Inflammatory macrophage treated with lipopolysaccharide for 4 hours (primary cell): ENCODE measurements around the gene ESD.
"Not testable (repeated sequence)": the region's sequence is repeated elsewhere in the genome, so short reads cannot be mapped to it uniquely, and the experiment has no call there.

ENCODE experiments used
- DNase-seq: peaks from one replicate; pipeline ENCODE4 v3.0.0-alpha.2; 2020

ESD gene, protein sequence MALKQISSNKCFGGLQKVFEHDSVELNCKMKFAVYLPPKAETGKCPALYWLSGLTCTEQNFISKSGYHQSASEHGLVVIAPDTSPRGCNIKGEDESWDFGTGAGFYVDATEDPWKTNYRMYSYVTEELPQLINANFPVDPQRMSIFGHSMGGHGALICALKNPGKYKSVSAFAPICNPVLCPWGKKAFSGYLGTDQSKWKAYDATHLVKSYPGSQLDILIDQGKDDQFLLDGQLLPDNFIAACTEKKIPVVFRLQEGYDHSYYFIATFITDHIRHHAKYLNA

DNA sequence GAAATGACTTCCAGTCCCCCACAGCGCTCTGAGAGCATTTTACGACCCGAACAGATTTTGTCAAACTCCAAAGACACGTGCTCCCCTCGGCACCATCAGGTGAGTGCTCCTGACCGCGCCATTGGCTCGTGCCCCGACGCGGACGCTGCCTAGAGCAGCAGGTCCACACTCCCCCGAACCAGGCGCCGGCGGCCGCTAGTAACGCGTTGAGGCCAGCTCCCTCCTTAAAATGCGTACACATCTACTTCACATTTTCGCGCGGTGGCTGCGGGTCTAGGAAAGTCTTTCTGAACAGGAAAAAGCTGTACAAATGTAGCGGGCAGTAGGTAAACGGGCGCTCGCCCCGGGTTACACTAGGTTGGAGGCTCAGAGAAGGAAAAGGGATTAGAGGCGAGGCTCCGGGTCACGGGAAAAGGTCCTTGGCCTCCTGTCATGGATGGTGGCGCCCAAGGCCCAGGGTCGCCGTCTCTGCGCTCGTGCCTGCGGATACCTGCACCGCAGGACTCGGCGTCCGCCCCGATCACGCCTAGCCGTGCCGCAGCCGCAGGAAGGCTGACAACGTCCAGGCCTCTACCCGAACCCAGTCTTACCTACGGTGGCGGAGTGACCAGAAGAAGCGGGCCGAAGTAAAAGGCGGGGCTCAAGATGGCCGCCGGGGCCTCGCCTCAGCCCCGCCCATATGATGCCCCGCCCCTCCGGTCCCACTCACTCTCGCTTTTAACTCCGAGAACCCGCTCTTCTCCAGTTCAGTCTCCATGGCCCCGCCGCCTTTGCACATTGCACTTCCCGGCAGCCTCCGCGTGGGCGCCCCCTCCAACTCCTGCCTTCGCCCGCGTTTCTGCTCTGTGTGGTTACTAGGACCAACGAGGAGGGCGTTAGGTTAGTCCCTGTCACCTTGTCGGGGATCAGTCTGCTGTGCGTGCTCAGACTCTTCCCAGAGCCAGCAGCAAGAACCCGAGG lies at the start of gene ESD:
Gene ESD (minus strand): TSS at position 647 of the 960 bp plus-strand sequence. CDS start 5,748 bp downstream, outside the sequence.
- peak; percentile 90 for DNase-seq

DNA sequence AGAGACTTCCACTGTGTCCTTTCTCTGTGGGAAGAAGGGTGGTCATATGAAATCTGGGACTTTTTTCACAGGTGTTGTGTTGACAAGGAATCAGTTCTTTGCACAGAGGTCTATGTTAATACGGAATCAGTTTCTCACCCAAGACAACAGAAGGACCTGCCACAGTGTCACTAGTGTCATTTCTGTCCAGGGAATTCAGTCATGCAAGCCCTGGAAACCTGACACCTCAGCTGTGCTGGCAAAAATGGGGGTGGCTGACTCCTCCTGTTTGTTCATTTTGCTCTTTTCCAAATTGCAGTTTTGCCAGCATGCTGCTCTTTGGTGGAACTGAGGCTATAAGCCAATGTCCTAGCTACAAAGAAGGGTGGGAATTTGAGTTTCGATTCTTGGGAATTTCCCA lies 49.8 kb upstream of the ESD start:
- no peak for DNase-seq

DNA sequence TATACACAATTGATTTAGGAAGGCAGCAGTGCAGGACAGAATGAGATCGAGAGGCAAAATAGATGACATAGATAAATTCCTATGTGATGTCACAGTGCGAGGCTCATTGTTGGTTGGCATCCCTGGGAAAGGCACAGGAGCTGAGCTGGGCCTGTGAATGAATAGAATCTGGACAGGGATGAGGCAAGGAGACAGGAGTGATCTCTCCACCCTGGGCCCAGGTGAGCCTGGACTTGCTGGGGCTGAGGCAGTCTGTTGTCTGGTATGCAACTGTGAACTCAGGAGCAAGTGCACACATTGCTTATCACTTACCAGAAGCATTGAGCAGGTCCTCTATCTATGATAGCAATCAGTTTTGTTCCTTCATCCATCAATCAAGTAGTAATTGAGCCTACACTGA lies 48.2 kb upstream of the ESD start:
- no peak for DNase-seq

DNA sequence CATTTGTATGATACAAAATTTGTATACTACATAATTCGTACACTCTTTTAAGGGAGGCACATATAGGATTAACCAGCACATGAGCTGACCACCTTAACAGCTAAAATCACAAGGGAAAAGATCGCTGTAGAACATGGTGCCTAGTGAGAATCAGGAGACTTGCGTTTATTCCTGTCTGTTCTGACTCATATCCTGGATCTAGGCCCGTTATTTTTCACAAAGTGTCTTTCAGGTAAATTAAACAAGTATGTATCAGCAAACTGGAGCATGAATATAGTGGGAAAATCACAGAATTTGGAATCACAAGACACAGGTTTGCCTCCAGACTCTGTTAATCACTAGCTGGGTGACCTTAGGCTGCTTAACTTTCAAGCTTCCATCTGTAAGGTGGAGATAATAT lies 47.5 kb upstream of the ESD start:
- no peak for DNase-seq

DNA sequence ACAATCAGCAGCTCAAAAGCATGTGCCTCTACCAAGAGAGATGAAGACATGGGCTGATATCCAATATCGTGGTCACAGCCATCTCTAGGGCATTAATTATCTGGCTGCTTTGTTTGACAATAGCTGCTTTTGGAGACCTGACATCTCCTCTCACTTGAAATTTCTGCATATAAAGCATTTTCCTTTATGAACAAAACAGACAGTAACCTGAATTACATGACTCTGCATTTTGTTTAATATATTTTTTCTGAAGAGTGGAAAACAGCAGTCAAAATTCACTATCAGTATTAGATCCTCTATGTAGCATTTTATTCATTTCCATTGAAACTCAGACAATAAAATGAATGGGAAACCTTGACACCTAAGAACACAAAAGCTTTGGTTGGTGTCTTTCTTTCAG lies 42.4 kb upstream of the ESD start:
- DNase-seq: no peak

DNA sequence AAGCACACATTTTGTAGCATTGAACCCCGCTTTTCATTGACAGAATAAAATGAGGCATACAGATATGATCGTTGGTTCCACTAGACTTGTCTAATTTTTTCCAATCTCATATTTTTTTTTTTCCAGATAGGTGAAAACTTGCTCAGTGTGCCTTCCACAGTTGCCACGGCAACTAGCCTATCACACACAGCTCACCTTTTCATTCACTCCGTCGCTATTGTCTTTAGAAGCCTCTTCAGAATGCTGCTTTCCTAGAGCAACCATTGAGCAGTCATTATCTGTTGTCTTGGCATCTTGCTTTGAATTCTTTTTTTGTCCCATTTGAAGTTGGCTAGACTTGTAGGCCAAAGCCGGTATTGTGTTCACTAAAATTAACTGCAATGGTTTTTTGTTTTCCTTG lies 37.7 kb upstream of the ESD start:
- no peak for DNase-seq

DNA sequence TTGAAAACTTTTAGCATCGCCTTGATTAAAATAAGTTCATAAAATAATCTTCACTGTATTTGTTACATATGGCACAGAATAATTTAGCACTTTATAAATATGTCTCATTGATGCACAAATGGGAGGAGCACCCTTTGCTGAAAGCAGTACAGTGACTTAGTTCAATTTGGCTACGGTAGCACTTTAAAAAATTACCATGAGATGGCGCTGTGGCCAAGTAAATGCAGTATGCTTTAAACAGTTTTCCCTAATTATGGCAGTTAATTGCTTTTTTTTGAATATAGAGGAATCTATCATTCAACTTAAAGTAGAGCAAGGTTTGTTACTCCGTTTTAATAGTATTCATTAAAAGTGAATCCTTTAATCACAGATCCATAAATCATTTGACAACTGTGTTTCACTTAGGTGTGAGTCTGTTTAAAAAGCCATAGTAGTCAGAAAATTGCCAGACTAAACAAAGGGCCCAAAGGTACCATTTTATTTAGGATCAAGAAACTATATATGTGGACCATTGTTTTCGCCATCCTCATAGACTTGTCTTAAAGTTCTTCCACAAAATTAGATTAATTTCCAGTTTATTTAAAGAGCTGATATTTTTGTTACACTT lies 34.7 kb upstream of the ESD start:
- peak; percentile 58 for DNase-seq

DNA sequence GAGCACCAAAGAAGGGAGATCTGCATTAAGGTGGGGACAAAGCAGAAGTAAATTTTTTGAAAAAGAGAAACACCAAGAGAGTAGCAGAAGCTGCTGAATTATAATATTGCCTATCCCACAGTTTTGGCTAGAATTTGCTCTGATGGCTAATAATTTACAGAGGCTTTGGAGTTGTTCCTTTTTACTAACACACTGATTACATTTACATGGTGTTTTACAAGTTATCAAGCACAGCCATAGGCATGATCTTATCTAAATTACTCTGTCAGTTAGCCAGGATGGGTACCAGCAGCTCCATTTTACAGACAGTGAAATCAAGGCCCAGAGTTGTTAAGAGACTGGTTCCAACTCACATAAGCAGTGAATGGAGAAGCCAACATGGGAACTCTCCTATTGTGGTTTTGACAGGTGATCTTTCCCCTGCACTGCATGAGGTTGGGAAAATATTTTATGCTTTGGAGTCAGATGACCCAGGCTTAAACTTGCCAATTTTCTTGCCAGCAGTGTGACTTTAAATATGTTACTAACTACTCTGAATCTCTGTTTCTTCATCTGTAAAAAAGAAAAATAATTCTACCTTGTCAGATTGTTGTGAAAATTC lies 33.5 kb upstream of the ESD start:
- no peak for DNase-seq

DNA sequence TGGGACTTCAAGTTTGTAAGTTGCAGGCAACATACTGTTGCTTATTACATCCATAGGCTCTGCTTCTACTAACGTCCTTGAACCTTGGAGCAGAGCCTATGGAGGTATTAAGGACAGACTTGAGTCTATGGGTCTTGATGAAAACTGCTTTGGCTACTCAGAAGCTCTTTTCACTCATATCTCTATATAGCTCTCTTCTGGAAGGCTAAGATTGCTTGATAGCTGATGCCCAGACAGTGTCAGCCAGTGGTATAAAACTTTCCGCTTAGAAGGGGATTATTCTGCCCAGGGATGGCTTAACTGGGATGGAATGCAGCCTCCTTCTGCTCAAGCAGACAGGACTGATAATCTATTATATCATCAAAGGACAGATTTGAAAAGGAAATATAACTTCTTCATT lies 25.6 kb upstream of the ESD start:
- no peak for DNase-seq

DNA sequence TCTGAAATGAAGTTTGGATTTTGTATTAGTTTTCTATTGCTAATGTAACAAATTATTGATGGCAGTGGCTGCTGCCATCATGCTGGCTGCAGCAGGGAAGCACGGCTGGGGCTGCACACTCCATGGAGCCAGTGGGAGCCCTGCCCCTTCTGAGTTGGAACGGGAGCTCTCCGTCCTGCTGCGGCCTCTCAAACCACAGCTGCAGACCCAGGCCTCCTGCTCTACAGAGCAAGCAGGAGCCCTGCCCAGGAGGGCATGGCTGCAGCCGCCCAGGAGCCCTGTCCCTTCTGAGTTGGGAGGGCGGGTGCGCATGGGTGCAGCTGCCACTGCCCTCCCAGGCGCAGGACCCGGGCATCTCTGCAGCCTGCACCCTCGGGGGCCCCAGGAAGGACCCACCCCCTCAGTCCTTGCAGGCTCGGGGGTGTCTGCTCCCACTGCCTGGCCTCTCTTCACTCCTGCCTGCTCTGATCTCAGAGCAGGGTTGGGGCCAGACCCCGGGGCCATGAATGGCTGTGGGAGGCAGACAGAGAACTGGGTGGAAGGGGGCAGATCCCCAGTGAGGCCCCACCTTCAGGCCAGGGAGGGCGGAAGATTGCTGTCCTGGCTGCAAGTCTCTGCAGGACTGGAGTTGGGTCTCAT lies 21.0 kb upstream of the ESD start:
- DNase-seq: no peak

DNA sequence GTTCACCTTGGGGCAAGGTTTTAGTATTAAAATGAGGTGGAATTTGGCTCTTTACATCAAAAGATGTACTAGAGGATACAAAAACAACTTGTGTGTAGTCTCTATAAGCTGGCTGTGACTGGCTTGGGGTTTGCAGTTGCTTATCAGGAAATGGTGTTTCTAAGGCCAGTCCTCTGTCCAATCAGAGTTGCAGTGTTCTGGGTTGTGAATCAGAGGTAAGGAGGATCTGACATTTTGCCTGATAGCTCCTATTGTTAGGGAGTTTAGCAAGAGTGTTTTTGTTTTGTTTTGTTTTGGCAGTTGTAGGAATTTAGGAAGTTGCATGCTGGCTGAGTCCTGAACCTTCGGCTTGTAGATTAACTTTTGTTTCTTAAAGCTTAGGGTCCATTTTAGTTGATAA lies 20.1 kb upstream of the ESD start:
- DNase-seq: peak; percentile 6

DNA sequence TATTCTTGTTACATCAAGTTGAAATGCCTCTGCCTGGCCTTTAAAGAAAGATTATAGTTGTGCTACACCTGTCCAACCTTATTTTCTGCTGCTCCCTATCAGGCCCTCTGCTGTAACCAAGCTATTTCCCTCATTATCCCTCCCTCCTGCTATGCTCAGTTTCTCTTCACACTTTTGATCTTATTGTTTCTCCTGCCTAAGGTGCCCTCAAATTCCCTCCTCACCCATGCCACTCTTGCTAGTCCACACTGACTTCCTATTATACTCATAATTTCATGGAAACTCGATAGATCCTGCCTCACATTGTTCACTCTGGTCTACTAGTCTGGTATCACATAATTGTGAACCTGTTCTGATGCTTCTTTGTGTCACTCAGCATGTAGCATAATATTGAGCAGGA lies 19.4 kb upstream of the ESD start:
- no peak for DNase-seq

DNA sequence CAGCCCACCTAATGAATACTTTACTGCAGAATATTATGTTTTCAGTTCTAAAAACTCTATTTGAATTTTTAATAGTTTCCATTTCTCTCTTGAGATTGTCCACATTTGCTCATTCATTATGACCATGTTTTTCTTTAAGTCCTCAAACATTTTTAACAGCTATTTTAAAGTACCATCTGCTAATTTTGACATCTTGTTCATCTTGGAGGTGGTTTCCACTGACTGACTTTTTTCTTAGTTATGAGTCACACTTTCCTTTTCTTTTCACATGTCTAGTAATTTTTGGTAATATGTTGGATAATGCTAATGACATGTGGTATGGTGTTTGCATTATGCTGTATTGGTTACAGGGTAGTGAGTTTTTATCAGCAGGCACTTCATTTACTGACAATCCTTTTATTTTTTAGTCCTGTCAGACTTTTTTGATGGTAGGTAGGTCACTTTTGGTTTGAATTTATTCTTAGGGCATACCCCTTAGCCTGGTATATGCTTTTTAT lies 15.4 kb upstream of the ESD start:
- DNase-seq: peak; percentile 9

DNA sequence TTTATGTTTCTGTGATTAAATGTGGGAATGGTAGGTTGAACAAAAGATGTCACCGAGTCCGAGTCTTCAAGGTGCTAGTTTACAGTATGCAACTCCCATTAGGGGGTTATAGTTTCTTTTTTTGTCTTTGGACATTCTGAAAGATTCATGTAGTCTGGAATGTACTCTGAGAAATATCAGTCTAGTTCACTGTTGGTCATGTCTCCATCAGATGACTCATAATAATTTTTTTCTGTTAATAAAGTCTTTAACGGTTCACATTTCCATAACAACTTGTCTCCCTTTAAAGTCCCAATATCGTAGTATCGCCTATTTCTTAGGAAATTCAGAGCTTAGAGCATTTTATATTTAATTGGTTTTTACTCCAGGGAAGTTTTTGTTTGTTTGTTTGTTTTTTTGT lies 13.5 kb upstream of the ESD start:
- no peak for DNase-seq

DNA sequence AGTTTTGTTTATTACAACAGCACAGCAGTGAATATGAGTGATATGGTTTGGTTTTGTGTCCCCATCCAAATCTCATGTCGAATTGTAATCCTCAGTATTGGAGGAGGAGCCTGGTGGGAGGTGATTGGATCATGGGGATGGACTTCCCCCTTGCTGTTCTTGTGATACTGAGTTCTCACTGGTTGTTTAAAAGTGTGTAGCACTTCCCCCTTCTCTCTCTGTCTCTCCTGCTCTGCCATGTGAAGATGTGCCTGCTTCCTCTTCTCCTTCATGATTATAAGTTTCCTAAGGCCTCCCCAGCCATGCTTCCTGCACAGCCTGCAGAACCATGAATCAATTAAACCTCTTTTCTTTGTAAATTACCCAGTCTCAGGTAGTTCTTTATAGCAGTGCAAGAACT lies 8.0 kb upstream of the ESD start:
- DNase-seq: not testable (repeated sequence)

DNA sequence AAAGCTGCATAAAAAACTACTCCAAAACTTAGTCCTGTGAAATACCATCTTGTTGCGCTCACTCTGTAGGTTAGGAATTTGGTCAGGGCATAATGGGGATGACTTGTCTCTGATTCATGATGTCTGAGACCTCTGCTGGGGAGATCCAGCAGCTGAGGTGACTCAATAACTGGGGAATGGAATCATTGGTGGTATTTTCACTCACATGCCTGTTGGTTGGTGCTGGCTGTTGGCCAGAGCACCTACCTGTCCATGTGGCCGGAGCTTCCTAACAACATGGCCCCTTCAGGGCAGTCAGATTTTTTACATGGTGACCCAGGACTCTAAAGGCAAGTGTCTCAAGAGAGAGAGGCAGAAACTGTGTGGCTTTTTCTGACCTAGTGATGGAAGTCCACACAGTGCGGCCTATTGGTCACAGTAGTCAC lies 7.4 kb upstream of the ESD start:
- no peak for DNase-seq

DNA sequence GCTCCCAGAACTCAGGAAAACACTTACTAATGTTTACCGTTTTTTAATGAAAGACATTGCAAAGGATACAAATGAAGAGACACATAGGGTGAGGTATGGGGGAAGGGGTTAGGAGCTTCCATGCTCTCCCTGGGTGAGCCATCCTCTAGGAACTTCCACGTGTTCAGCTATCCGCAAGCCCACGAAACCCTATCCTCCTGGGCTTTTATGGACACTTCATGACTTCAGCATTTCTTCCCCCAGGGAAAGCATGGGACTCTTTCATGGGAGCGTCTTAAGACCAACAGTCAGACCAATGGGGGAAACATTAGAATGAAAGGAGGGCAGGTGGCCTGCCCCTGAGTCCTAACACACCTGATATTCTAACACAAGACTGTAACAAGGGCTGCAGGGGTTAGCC lies 6.6 kb upstream of the ESD start:
- no peak for DNase-seq

DNA sequence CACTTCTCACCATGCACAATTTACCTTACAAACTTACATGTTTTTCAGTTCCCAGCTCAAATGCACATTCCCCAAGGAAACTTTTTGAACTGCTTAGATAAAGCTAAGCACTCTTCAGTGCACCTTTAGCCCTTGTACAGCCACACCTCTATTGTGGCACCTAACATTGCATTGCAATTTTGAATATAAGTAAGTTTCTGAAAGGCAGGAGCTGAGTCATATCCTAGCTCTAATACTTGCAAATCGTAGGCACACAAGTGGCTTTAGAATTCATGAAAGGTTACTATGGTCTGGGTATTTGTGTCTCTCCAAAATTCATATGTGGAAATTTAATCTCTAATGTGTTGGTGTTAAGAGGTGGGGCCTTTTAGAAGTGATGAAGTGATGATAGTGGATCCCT lies 4.9 kb upstream of the ESD start:
- no peak for DNase-seq

DNA sequence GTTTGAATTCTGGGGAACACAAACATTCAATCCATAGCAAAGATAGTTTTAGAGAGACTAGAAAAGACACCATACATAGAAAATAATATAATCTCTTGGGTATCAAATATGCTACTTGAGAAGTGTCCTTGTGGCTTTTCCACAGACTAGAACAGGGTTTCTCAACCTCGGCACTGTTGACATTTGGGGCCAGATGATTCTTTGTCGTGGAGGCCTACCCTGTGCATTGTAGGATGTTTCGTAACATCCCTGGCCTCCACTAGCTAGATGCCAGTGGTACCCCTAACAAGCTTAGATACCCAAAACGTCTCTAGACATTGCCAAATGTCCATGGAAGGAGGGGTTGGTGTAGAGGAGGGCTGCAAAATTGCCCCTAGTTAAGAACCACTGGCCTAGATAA lies 2.2 kb upstream of the ESD start:
- no peak for DNase-seq

DNA sequence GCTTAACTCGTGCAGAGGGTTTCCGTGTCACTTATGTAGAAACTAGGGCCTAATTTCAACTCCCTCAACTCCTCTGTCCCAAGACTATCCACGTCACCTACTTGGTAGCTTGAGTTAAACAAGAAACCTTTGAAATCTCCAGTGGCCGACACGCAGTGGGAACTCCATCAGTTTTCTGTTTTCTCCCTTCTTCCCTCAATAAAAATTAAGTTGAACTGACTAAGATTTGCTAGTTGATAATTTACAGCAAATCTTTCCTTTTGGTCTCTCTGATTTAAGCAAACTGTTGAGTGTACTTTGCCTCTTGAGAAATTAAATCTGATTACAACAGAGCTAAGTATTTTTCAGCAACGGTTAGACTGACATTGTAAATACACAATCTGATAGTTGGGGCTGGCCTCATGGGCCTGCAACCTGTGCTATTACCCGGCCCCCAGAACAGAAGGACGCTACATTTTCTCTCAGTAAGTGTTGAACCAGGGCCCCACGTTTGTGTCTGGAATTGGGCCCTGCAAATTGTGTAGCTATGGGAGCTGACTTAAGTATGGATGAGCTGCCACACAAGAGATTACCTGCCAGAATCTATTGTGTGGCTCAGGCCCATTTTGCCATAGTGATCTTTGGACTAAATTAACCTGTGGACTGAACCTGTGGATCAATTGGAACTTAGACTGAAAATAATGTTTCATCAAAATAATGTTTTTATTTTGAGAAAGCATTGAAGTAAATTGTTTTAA lies 708 bp upstream of the ESD start:
- DNase-seq: peak; percentile 4

DNA sequence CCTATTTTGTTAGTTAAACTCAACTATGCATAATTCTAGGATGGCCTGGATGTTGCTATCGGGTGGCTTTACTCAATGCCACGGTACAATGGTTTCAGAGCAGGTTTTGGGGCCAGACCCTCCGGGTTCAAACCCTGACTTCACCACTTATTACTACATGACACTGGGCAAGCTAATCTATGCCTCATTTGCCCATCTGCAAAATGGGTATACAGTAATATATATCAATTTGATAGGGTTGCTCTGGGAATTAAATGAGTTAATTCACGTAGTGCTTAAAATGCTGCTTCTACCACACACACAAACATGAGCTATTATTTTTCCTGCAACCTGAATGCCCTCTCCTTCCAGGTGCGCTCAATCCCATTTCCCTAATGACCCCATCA lies 839 bp downstream of the ESD start:
- DNase-seq: no peak

DNA sequence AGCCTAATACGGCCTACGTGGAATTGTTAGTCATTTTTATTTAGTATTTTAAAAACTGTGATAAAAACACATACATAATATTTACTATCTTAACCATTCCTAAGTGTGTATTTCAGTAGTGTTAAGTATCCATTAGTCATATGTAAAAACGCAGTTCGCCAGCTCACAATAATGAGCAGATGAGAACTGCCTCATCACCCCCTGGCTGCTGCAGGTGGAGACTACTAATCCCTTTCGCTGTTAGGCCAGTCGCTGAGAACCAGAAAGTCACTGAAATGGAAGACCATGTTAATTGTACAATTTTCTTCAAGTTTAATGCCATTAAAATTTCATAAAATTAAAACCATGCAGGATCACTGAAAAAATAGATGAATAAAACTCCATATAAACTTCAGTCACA lies 1.6 kb downstream of the ESD start:
- no peak for DNase-seq
